HG03457 (cell line): Measurements from ENCODE around the gene MAPRE2.

Experiments used
- ATAC-seq: cut with Tn5 transposase; IDR thresholded peaks from one replicate; pipeline ENCODE4 v1.9.1; 2021; ENCODE audit warnings: moderate number of reproducible peaks; ENCODE audit not compliant: unreplicated experiment

Gene MAPRE2

DNA sequence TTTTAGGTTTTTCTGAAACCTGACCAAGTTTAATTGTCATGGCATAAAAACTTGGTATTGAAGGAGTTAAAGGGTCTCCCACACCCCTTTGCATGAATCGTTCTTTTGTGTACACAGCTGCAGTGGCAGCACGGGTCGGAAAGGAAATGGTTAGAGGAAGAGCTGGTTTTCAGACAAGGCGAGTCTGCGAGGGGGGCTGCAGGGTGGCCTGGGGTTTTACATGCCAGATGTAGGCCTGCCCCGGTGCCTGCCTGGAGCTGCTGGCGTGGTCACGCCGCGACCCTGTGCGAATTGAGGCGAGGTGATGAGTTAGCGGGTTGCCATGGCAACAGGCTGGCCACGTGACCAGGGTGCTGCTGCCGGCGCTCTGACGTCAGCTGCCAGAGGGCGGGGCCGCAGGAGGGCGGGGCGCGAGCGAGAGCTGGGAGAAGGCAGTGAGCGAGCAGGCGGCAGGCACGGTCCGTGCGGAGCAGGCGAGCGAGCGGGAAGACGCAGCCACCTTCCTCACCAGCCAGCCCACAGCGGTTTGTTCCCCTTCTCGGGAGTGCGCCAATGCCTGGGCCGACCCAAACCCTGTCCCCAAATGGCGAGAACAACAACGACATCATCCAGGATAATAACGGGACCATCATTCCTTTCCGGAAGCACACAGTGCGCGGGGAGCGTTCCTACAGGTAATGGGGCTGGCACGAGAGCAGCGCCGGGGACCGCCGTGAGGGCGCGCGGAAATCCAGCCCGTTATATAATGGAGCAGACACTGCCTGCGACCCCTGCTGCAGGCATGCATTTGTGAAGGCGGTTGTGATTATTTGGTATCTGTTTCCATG is at the start of gene MAPRE2:
TSS of gene MAPRE2 (plus strand) at position 426 of the 827 bp plus-strand sequence. CDS start at position 553, 127 bp downstream.
- peak; percentile 64 for ATAC-seq

DNA sequence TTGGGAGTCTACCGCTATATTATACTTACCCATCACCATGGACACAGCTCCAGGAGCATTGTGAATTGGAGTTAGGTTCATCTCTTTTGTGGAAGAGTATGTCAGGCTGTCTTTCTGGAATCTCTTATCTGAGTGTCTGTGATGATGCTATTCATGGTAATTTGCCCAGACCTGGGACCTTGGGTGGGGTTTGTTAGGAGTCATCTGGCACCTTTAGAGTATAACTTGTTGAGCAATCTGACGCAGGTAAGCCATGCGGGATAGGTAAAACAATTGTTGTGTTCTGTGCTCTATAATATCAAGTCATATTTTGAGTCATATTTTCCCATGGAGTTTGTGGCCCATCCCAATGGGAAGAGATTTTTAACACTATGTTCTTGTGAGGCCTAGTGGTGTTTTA is 49.7 kb upstream of the MAPRE2 start:
- no peak for ATAC-seq

DNA sequence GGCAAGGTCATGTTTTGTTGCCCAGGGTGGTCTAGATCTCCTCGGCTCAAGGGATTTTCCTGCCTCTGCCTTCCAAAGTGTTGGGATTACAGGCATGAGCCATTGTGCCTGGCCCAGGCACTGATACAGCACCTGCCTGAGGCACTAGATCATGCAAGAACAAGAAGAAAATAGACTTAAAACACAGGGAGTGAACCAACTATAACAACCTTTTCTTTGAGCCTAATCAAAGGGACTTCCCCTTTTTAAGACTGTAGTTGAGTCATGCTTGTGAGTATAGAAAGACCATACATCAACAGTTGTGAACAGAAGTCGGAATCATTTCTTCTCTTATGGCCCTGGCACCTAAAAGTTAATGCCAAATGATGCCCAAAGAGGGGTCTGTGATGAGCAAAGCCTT is 47.9 kb upstream of the MAPRE2 start:
- ATAC-seq: no peak

DNA sequence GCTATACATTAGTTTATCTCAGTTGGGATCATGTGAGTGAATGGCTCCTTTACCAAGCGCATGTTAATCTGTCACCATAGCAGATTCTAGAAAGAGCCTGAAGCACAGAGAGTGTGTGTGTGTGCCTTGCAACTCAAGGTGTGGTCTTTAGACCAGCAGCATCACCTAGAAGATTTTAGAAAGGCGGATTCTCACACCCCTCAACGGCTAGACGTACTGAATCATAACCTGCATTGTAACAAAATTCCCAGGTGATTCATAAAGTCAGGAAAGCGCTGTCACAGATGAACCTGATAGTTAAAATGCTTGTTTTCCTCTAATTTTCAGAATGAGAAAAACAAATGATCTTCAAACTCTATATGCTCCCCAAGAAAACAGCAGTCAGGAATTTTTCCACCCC is 45.5 kb upstream of the MAPRE2 start:
- no peak for ATAC-seq

DNA sequence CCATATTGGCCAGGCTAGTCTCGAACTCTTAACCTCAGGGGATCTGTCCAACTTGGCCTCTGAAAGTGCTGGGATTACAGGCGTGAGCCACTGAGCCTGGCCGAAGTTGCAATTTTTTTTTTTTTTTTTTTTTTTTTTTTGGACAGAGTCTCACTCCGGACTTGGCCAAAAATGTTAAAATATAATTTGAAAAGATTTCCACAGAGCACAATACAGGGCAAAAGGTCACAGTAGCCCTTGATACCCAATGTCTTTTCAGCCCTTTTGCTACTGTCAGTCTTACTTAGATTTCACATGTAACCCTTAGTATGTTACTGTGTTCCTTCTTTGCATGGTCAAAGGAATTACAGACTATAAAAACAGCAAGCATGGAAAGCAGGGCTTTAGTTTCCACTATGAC is 42.6 kb upstream of the MAPRE2 start:
- no peak for ATAC-seq

DNA sequence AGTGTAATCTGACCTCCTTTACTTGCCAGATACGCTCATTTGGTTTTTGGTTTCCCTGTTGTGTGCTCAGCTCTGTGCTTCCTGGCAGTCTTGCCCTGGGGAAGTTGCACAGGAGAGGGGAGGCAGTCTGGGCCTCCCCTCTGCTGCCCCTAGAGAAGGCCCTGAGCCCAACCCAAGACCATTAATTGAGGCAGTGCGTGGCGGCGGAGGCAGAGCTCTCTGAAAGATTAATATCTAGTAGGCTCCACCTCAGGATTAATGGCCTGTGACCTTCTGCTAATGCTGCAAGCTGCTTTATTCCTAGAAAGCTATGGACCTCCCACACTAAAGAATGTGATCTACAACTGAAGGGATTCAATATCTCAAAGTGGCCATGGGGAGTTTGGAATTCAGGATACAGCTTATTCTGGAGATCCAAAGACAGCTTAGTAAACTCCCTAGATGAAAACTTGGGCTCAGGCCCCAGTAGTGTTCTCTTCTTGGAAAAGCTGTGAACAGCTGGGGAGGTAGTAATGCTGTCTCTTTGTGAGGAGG is 41.4 kb upstream of the MAPRE2 start:
- ATAC-seq: no peak

DNA sequence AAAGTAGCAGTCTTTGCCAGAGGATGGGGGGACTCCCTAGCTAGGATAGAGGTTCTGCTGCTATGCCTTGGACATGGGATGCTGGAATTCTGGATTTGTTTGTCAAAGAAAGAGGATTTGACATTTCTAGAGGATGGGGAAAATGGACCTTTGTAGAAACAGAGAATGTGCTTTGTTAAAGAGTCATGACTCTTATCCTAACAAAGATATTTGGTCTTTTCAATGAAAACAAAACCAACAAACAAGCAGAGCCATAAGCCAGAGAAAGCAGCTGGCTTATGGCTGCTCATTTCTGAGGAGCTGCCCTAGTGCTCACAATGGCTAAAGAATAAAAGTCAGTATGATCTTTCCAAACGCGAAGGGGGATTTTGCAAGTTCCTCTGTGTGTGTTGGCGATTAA is 40.8 kb upstream of the MAPRE2 start:
- no peak for ATAC-seq

DNA sequence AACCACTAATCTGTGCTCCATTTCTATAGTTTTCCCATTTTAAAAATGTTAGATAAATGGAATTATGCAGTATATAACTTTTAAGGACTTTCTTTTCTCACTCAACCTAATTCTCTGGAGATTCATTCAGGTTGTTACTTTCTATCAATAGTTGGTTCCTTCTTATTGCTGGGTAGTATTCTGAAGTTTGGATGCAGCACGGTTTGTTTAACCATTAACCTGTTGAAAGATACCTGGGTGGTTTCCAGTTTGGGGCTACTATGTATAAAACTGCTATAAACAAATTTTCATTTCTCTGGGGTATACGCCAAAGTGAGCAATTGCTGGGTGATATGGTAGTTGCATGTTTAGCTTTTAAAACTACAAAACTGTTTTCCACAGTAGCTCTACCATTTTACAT is 39.1 kb upstream of the MAPRE2 start:
- ATAC-seq: no peak

DNA sequence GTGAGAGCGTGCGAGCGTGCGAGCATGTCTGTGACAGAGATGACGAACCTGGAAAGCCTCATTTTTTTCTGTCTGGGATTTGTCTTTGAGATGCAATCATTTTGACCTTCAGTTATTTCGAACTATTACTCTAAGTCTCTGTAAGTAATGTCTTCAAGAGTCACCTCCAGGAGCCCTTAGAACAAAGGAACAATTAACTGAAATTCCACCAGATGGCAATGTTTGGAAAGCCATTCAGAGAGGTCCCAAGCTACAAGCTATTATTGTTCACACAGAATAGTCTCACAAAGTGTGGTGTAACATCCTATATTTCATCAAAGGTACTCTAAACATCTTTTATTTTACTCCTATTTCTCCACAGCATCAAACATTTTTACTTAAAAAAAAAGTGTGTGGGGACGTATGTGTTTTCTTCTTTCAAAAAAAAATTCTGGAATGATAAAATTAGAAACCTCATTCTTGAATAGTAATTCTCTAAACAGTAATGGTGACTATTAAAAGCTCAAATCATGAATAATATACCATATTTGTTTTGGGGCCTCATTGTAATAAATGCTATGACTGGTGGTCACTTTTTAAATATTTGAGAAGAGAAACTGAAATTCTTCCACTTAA is 35.1 kb upstream of the MAPRE2 start:
- ATAC-seq: no peak

DNA sequence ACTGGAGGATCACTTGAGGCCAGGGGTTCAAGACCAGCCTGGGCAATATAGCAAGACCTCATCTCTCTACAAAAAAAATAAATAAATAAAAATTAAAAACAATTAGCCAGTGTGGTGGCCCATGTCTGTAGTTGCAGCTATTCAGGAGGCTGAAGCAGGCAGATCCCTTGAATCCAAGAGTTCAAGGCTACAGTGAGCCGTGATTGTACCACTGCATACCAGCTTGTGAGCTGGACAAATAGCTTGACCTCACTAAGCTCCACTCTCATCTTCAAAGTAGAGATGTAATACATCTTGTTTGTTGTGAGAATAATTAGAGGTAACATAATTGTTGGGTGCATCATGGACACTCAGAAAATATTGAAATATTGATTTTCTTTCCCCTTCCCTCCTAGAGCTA is 31.1 kb upstream of the MAPRE2 start:
- ATAC-seq: no peak

DNA sequence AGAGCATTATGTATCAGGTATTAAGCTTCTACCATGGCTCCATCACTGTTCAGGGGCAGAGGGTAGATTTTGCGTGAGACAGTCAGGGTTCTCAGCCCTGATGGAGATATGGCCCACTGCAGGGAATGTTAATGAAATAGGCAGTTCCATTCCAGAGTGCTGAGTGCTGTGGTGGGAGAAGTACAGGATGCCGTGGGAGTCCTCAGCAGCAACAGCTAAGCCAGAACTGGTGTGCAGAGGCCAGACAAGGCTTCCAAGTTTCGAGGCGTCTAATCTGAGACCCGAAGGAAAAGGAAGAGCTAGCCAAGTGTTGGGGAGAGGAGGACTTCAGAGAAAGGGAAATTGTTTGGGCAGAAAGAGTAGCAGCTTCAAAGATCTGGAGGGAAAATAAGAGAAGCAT is 30.2 kb upstream of the MAPRE2 start:
- no peak for ATAC-seq

DNA sequence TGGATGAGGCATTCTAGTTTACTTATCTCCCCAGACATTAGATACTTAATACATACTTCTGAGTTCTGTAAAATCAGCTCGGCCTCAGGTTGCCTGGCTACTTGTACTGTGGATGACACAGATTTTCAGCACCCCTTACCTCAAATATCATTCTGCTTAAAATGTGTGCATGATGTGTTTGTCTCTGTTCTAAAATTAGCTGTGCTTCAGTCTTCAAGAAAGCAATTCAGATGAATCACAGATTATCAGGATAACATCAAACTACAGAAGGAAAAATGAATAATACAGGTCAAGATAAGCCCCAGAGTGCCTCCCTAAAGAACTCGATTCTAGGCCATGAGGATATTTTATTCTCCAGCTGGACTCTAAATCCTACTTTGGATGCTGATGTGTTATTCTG is 21.3 kb upstream of the MAPRE2 start:
- ATAC-seq: no peak

DNA sequence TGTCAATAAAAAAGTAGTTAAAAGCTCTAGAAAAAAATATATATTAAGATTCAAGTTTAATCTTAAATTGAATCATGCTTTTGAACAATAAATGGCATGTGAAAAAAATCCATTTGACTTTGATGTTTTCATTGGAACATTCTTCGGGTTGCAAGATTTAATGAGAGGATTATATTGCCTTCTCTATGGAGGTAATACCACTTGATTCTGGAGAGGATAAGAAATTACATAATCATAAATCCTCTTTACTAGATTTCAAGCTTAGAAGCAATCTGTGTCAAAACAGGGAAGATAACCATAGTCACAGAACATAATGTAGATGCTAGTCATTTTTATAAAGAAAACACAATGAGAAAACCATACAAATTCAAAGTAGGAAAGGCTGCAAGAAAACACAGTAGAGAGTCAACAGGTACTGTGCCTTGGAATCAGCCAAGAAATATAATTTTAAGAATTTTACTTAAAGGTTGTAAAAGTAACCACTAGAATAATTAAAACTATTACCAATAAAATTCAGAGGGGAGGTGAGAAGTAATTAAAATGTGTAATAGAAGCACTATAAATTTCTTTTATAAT is 18.7 kb upstream of the MAPRE2 start:
- ATAC-seq: no peak

DNA sequence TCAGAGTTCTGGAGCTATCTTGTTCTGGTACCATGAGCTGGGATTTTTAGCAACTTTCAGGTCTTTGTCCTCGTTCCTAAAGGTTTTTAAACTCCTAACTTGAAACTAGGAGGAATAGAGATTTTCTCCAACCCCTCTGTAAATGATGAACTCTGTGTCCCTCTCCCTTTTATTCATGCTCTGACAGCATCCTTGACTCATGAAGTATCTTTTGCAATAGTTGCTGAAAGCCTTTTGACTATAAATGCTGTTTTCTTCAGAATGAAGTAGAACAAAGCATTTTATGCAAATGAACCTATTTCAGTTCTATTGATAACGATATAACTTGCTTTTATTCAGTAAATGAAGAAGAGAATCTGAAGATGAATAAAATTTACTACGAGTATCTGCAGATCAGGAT is 17.0 kb upstream of the MAPRE2 start:
- ATAC-seq: no peak

DNA sequence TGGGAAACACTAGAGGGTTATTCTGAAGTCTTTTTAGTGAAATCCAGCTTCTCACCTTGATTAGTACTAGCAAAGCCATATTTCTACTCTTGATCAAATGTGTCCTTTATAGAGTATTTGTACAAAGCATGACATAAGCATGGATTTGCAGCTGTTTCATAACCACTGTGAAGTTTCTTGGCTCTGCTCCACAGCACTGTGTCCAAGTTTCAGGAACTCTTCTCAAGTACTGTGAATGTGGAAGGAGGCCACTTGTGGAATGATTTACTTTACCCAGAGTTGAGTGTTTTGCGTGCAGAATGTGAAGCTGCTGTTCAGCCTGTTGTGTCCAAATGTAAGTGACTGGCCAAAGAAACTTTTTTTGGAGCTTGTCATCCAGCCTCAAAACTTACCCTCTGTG is 16.2 kb upstream of the MAPRE2 start:
- no peak for ATAC-seq

DNA sequence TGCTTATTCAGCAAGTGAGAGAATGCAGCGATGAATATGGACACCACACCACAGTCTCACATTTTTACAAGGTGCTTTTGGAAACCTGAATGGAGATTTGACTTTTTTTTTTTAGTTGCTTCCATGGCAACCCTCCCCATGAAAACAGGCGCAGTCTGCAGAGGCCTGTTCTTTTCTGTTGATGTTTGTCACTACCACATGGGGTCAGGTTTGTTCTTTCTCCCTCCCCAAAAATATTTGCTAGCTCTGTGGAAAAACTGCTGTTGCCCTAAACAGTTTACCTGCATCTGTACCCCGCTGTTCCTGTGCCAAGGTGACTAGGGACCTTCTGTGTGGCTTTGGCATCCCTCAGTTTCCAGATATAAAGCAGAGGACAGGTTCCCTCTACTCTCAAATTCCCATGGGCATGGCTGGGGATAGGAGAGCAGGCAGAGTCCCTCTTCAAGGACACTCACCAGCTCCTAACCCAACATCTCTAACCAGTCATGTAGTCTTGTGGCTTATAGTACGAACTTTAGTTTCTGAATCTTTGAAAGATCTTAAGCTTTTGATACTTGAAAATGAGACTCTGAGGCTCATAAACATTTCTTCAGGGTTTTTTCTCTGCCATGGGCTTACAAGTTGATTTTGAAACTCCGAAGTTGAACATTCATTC is 14.7 kb upstream of the MAPRE2 start:
- ATAC-seq: no peak

DNA sequence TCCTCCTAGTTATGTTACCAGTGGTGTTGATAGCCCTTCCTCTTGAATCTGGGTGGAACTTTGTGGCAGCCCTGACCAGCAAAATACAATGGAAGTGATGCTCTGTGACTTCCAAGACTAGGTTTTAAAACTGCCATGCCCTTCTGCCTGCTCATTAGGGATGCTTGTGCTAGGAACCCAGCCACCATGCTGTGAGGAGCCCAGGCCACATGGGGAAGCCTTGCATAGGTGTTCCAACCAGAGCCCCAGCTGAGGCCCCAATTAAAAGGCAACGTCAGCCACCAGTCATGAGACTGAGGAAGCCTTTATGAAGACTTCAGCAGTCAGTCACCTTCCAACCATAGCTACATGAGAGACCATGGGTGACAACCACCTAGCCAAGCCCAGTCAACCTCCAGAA is 14.0 kb upstream of the MAPRE2 start:
- no peak for ATAC-seq

DNA sequence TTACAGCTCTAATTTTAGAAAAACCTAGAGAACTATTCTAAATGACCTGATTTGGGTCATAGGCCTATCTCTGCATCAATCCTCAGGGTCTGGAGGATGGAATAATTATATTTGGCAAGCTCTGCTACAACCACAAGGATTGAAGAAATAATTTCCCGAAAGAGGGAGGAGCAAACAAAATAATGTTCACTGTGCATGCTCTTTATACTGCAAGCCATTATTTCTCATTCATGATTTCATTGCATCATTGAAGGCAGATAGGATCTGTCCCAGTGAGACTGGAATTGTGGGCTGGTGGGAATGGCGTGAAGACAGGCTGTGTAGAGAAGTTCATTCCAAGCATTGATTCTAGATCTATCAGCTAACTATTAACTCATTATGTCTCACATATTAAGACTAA is 12.7 kb upstream of the MAPRE2 start:
- ATAC-seq: no peak

DNA sequence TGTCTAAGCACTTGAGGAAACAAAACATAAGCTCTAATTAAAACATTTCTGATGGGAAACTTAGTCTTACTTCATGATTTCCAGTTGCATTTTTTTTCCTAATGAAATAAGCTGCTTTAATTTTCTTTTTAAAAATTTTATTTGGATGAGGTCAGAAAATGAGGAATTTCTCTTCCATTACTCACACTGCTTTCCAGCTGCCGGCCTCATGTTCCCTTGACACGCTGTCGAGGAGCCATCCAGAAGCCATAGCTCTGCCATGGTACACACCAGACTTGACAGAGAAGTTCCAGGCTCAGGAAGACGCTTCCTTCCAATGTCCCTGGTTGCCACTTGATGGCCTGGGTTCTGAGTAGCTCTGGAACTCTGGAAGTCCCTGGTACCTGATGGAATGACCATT is 12.1 kb upstream of the MAPRE2 start:
- ATAC-seq: no peak

DNA sequence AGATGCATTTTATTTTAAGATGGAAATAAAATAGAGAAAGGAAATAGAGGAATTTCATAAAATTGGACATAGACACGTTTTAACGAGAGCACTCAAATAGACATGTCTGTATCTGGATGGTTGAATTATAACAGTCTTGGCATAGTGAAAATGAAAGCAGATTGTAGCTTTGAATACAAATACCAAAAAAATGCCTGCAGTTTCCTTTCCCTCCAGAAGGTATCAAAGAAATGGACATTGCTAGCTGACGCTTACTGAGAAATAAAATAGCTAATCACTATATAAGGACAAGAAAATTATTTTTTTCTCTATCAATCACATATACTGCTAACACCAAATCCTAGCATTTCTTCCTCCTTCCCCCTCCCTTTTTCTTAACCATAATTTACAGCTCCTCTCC is 11.4 kb upstream of the MAPRE2 start:
- peak; percentile 67 for ATAC-seq

DNA sequence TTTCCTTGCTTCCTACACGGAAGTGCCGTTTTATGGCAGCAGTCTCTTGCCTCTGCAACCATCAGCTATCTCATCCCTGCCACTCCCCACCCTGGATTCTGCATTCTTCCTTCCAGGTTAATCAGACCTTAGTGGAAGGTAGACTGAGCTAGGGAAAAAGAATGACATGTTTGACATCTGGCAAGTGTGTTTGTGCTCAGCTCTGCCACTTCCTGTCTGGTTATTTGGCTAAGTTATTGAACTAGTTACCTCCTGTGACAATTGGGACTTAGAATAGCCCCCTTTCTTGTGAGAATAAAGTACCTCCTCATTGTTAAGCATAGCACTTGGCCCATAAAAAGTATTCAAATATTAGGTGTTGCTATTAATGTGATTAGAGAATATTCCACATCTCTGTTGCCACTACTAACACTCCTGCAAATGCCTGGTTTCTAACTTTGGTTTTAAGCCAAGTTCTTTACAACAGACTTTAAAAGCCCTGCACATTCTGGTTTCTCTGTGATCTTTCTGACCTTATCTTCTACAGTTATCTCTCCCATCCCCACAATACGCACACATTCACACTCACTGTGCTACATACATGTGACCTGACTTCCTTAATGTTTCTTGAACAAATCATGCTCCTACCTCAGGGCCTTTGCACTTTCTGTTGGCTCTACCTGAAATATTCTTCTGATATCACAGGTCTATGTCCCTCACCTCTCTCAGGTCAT is 10.8 kb upstream of the MAPRE2 start:
- ATAC-seq: no peak
